K562 (cell line): ENCODE data around the gene TMEM123. TPM values are rescaled to one million over a fixed set of nuclear protein-coding genes. Genes with fewer than 3 reads are reported as not detected.
A peak's percentile ranks its signal among the peaks of the same experiment; 100 is the strongest.

Experiments
- CHD2 ChIP-seq: IDR thresholded peaks from 2 replicates; pipeline ENCODE4 v1.6.1; 2011; ENCODE audit warnings: low read depth, low read length
- FOXK2 ChIP-seq, 2 experiments: fragments of 450-650 bp; IDR thresholded peaks in 1 of 2; conservative IDR thresholded peaks in 1 of 2; 2 replicates each; pipeline ENCODE4 v1.6.1; 2016; ENCODE audit warnings: low read depth in 2 of 2, mild to moderate bottlenecking in 1 of 2
- NFRKB ChIP-seq: fragments of 450-650 bp; IDR thresholded peaks from 2 replicates; pipeline ENCODE4 v1.6.1; 2016; ENCODE audit warnings: low read depth
- PRPF4 ChIP-seq: fragments of 200-400 bp; formaldehyde crosslinking; IDR thresholded peaks from one replicate; pipeline ENCODE4 v1.6.1; 2017; ENCODE audit warnings: low read length, low read depth, mild to moderate bottlenecking; ENCODE audit not compliant: insufficient read depth, poor library complexity, severe bottlenecking
- RB1 ChIP-seq: fragments of 450-650 bp; IDR thresholded peaks from 2 replicates; pipeline ENCODE4 v1.6.1; 2017; ENCODE audit warnings: low read depth, mild to moderate bottlenecking
- RNF2 ChIP-seq: sonication (generic); IDR thresholded peaks from 2 replicates; pipeline ENCODE4 v1.6.1; 2016
- SIN3A ChIP-seq, 2 experiments: fragments of 150-350 bp in 1 of 2; IDR thresholded peaks; 2 replicates each; pipeline ENCODE4 v1.6.1; 2011 to 2016; ENCODE audit warnings: borderline replicate concordance in 2 of 2, low read depth in 2 of 2, low read length in 2 of 2, mild to moderate bottlenecking in 2 of 2, moderate library complexity in 2 of 2; ENCODE audit not compliant: control insufficient read depth in 1 of 2
- polyA plus RNA-seq, 8 experiments: library from polyadenylated mRNA; depleted of rRNA in 4 of 8; stranded (reverse) in 5 of 8; unstranded in 3 of 8; fragments of >200 nt; fragmentation: Nextera tagmentation in 2 of 8; fragmentation: Illumina TruSeq in 1 of 8; extraction: Ambion mirVana in 2 of 8; extraction: Trizol in 1 of 8; gene quantifications; 2 replicates each; pipeline versions ENCODE4 v1.2.1 to v1.2.3, GENCODE V29; 2011 to 2014; ENCODE audit warnings: inconsistent platforms in 1 of 8, missing spikeins in 1 of 8
- total RNA-seq, 7 experiments: library from RNA; depleted of rRNA in 6 of 7; stranded (reverse); fragments of >200 nt in 6 of 7; fragmentation: Illumina TruSeq in 2 of 7; extraction: Trizol in 2 of 7; gene quantifications; 2 replicates each; pipeline versions ENCODE4 v1.2.1 to v1.2.3, GENCODE V29; 2011 to 2021; ENCODE audit warnings: low replicate concordance in 1 of 7
- TF ChIP-seq, protein P1 (sequence below), 2 experiments: IDR thresholded peaks; 2 replicates each; pipeline ENCODE4 v1.6.1; 2011; ENCODE audit warnings: borderline replicate concordance in 1 of 2, control low read depth in 1 of 2, low read depth in 1 of 2, low read length in 1 of 2, mild to moderate bottlenecking in 1 of 2, mixed read lengths in 1 of 2, moderate library complexity in 1 of 2; ENCODE audit not compliant: insufficient read depth in 1 of 2, insufficient read length in 1 of 2, poor library complexity in 1 of 2, severe bottlenecking in 1 of 2; ENCODE audit errors: extremely low read depth in 1 of 2
- TF ChIP-seq, protein P2 (sequence below): fragments of 450-650 bp; IDR thresholded peaks from 2 replicates; pipeline ENCODE4 v1.6.1; 2016; ENCODE audit warnings: mild to moderate bottlenecking, moderate library complexity
- TF ChIP-seq, protein P3 (sequence below): sonication (generic); formaldehyde crosslinking; IDR thresholded peaks from 2 replicates; pipeline ENCODE4 v1.8.0; 2022; ENCODE audit warnings: missing genetic modification reagents, mild to moderate bottlenecking, moderate library complexity, borderline replicate concordance

TMEM123 gene
- total and polyA plus RNA-seq, 9 of the 15 experiments (the other 6 are each of a cell fraction or from before 2014, with no cell fraction given), result 19.8 to 344 (median 82.4) TPM

DNA sequence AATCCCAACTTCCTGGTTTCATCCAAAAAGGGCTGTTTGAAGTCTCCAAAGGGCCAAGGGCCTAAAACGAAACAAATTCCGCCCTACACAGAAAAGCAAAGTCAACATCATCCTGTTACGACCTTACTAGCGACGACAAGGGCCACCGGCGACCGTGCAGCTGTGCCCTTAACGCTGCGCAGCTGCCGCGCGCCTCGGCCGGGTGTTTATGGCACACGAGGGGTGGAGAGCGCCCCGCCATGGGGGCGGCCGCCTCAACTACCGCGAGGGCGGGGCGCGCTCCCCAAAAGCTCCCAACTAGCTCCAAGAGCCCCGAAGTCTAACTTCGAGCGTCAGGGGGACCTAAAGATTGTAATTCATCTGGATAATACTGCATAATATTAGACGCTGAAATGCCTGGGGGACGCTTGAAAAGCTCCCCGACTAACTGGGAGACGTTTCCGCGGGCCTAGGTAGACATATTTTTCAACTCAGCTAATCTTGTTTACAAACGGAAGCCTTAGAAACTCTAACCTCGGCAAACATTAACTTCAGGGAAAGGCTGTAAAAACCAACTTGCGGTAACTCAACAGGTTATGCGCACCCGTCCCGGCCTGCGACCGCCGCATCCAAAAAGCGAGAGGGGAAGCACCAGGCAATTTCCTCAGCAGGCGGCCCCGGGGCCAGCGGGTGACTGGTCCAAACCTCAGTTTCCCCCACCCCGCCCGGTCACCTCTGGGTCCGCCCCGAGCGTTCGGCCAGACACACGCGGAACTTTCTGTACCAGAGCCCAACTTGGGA is 694 bp downstream of the TMEM123 start (continued):
- TF ChIP-seq, protein P1, sequence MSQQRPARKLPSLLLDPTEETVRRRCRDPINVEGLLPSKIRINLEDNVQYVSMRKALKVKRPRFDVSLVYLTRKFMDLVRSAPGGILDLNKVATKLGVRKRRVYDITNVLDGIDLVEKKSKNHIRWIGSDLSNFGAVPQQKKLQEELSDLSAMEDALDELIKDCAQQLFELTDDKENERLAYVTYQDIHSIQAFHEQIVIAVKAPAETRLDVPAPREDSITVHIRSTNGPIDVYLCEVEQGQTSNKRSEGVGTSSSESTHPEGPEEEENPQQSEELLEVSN (IDR thresholded peaks at IDR 0.05; ENCODE audit: borderline replicate concordance in 1 of 2, extremely low read depth in 1 of 2, insufficient read depth in 1 of 2, insufficient read length in 1 of 2, low read depth in 1 of 2, low read length in 1 of 2, poor library complexity in 1 of 2, severe bottlenecking in 1 of 2), result peak; percentile 66 to 86
- TF ChIP-seq NFRKB, result 0 out of 2 replicates have a peak, but pooled peaks have one; percentile 31
- peak; percentile 33; the same call in 1 of the 2 replicates for TF ChIP-seq RNF2
- peak; percentile 52; the same call in 1 of the 2 replicates for TF ChIP-seq CHD2
- TF ChIP-seq FOXK2 (conservative IDR thresholded peaks at IDR 0.05 in 1 of 2, IDR thresholded peaks at IDR 0.05 in 1 of 2; ENCODE audit: low read depth in 2 of 2), result peak; percentile 72 to 79; a peak in 3 of 4 replicates
- TF ChIP-seq, protein P2, sequence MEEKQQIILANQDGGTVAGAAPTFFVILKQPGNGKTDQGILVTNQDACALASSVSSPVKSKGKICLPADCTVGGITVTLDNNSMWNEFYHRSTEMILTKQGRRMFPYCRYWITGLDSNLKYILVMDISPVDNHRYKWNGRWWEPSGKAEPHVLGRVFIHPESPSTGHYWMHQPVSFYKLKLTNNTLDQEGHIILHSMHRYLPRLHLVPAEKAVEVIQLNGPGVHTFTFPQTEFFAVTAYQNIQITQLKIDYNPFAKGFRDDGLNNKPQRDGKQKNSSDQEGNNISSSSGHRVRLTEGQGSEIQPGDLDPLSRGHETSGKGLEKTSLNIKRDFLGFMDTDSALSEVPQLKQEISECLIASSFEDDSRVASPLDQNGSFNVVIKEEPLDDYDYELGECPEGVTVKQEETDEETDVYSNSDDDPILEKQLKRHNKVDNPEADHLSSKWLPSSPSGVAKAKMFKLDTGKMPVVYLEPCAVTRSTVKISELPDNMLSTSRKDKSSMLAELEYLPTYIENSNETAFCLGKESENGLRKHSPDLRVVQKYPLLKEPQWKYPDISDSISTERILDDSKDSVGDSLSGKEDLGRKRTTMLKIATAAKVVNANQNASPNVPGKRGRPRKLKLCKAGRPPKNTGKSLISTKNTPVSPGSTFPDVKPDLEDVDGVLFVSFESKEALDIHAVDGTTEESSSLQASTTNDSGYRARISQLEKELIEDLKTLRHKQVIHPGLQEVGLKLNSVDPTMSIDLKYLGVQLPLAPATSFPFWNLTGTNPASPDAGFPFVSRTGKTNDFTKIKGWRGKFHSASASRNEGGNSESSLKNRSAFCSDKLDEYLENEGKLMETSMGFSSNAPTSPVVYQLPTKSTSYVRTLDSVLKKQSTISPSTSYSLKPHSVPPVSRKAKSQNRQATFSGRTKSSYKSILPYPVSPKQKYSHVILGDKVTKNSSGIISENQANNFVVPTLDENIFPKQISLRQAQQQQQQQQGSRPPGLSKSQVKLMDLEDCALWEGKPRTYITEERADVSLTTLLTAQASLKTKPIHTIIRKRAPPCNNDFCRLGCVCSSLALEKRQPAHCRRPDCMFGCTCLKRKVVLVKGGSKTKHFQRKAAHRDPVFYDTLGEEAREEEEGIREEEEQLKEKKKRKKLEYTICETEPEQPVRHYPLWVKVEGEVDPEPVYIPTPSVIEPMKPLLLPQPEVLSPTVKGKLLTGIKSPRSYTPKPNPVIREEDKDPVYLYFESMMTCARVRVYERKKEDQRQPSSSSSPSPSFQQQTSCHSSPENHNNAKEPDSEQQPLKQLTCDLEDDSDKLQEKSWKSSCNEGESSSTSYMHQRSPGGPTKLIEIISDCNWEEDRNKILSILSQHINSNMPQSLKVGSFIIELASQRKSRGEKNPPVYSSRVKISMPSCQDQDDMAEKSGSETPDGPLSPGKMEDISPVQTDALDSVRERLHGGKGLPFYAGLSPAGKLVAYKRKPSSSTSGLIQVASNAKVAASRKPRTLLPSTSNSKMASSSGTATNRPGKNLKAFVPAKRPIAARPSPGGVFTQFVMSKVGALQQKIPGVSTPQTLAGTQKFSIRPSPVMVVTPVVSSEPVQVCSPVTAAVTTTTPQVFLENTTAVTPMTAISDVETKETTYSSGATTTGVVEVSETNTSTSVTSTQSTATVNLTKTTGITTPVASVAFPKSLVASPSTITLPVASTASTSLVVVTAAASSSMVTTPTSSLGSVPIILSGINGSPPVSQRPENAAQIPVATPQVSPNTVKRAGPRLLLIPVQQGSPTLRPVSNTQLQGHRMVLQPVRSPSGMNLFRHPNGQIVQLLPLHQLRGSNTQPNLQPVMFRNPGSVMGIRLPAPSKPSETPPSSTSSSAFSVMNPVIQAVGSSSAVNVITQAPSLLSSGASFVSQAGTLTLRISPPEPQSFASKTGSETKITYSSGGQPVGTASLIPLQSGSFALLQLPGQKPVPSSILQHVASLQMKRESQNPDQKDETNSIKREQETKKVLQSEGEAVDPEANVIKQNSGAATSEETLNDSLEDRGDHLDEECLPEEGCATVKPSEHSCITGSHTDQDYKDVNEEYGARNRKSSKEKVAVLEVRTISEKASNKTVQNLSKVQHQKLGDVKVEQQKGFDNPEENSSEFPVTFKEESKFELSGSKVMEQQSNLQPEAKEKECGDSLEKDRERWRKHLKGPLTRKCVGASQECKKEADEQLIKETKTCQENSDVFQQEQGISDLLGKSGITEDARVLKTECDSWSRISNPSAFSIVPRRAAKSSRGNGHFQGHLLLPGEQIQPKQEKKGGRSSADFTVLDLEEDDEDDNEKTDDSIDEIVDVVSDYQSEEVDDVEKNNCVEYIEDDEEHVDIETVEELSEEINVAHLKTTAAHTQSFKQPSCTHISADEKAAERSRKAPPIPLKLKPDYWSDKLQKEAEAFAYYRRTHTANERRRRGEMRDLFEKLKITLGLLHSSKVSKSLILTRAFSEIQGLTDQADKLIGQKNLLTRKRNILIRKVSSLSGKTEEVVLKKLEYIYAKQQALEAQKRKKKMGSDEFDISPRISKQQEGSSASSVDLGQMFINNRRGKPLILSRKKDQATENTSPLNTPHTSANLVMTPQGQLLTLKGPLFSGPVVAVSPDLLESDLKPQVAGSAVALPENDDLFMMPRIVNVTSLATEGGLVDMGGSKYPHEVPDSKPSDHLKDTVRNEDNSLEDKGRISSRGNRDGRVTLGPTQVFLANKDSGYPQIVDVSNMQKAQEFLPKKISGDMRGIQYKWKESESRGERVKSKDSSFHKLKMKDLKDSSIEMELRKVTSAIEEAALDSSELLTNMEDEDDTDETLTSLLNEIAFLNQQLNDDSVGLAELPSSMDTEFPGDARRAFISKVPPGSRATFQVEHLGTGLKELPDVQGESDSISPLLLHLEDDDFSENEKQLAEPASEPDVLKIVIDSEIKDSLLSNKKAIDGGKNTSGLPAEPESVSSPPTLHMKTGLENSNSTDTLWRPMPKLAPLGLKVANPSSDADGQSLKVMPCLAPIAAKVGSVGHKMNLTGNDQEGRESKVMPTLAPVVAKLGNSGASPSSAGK, result peak; percentile 56; the same call in 1 of the 2 replicates
- TF ChIP-seq, protein P3, sequence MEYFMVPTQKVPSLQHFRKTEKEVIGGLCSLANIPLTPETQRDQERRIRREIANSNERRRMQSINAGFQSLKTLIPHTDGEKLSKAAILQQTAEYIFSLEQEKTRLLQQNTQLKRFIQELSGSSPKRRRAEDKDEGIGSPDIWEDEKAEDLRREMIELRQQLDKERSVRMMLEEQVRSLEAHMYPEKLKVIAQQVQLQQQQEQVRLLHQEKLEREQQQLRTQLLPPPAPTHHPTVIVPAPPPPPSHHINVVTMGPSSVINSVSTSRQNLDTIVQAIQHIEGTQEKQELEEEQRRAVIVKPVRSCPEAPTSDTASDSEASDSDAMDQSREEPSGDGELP, result peak; percentile 86; the same call in 1 of the 2 replicates
- TF ChIP-seq RB1, result peak; percentile 54; the same call in 1 of the 2 replicates
- peak in 1 of 2 experiments; percentile 70; a peak in 1 of 4 replicates for TF ChIP-seq SIN3A (IDR thresholded peaks at IDR 0.05; ENCODE audit: borderline replicate concordance in 2 of 2, control insufficient read depth in 1 of 2, low read depth in 2 of 2, low read length in 2 of 2)
- TF ChIP-seq PRPF4, result peak; percentile 57
